Measurements from ENCODE around the gene FANCC. TPM values are rescaled to one million over a fixed set of nuclear protein-coding genes. Genes with fewer than 3 reads are reported as not detected.

The FANCC gene
- total RNA-seq, 1 donor from 2014 or later: 6.2 TPM

DNA sequence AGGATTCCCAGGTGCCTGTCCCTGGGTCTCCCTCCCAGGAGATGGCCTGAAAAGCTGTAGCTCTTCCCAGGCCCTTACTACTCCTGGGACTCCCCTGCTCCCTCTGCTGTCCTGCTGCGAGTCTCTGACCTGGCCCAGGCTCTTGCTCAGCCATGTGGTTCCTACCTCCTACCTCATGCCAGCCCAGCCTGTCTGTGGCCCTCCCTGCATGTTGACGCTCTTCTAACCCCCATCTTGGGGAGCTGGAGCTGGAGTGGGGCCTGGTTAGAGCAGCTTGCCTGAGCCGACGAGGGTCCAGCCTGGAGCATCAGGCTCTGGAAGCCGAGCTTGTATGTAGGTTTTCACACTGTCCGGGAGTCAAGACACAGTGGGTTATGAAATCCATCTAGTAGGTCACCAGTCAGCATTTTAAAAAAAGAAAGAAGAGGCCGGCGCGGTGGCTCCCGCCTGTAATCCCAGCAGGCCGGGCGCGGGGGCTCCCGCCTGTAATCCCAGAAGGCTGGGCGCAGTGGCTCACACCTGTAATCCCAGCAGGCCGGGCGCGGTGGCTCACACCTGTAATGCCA, 244.4 kb downstream of the FANCC start:
- peak; percentile 33 to 51 for DNase-seq (ENCODE audit: low read depth in 2 of 2)

DNA sequence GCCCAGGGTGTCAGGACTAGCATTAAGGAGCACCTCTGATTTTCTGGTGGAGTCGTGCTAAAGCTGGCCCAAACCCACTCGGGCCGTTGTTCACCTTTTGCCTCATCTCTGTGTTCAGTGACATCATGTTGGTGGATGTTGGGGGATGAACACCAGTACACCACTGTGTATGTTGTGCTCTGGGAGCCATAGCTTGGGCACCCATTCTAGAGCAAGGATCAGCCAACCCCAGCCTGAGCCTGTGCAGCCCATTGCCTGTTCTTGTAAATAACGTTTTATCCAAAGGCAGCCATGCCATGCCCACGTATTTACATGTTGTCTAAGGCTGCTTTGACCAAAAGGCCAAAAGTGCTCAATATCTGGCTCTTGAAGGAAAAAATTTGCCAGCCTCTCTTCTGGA, 245.6 kb downstream of the FANCC start:
- no peak for DNase-seq (ENCODE audit: low read depth in 2 of 2)

DNA sequence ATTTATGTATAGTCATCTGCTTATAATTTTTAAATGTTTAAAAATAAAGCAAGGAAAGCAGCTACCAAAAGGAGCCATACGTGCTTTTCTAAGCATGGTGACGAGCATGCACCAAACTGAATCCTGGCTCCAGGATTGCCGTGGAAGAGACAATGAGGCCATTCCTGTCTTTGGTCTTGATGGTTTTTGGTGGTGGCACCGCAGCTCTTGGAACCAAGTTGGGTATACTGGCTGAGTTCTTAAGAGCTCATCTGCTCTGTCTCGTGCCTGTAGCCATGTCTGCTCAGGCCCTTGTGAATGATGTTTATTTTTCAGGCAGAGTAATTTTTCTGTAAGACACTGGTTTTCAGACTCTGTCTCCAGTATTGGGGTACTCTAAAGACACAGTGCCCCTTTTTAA, 246.1 kb downstream of the FANCC start:
- no peak for DNase-seq (ENCODE audit: low read depth in 2 of 2)

DNA sequence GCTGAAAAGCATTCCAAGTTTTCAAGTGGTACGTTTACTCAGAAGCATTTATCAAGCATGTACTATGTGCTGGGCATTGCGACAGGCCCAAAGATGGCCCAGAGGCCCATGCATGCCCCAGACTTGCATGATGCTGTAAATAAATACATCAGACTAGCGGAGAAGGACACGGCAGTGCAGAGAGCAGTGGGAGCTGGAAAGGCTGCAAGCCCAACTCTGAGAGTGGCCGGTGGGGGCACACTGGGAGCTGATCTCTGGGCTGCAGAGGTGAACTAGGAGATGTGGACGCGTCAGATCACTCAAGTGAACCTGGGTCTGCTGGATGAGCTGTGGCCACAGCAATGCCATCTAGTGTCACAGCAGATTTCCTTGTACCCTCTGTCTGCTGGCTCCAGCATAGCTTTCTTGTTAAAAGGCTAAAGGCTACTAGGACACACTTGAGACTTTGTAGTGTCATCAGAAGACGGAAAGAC, 246.9 kb downstream of the FANCC start:
- DNase-seq (ENCODE audit: low read depth in 2 of 2): no peak

DNA sequence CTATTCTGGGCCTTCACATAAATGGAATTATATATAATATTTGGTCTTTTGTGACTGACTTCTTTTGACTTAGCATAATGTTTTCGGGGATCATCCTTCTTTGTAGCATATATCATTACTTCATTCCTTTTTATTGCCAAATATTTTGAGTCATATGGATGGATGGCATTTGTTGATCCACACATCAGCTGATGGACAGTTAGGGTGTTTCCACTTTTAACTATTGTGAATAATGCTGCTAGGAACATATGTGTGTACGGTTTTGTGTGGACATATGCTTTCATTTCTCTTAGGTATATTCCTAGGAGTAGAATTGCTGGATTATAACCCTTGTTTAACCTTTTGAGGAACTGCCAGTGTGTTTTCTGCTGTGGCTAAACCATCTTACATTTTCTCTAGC, 249.6 kb downstream of the FANCC start:
- no peak for DNase-seq (ENCODE audit: low read depth in 2 of 2)

DNA sequence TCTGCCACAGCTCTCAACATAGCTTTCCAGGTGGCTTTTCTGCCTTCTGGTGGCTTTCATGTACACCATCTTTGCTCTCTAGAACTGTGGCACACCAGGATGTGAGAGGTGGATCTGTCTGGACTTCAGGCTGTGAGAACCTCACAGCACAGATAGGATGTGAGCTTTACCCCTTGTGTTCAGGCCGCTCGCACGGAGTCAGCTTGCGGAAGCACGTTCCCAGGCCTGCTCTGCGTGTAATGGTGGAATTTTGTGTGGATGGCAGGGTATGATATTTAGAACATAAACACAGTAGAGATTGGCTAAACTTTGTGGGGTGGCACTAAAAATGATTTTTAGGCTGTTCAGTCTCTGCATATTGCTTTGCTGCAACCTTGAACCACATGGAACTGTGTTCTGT, 250.5 kb downstream of the FANCC start:
- DNase-seq (ENCODE audit: low read depth in 2 of 2): no peak

DNA sequence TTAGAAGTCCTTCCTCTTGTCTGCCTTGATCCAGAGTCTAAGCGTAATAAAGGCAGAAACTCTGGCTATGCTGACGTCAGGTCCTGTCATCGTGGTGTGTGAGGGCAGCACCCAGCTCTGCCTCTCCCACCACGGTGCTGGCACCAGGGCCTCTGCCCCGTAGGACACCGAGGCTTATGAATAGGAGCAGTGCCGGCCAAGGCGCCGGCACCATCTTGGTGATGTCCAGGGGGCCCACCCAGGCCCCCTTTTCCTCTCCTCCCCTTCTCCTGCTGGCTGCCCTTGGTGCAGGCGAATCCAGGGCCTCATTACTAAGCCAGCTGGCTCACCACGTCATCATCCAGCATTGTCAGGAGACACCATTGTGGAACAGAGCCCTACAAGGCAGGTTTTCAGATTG, 252.3 kb downstream of the FANCC start:
- no peak for DNase-seq (ENCODE audit: low read depth in 2 of 2)

DNA sequence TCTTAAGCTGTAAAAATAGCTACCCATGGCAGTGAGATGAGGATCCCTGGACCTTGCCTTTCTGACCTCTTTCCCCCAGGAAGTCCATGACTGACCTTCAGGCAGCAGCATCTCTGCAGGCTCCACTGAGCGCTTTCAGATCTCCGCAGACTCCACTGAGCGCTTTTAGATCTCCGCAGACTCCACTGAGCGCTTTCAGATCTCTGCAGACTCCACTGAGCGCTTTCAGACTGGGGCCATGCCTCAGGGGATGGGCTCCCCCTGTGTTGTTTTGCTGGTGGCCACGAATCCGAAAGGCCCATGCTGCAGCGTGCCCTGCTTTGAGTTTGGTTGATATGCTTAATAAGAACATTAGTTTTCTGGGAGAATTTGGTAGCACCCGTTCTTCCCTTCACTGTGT, 254.2 kb downstream of the FANCC start:
- no peak for DNase-seq (ENCODE audit: low read depth in 2 of 2)

DNA sequence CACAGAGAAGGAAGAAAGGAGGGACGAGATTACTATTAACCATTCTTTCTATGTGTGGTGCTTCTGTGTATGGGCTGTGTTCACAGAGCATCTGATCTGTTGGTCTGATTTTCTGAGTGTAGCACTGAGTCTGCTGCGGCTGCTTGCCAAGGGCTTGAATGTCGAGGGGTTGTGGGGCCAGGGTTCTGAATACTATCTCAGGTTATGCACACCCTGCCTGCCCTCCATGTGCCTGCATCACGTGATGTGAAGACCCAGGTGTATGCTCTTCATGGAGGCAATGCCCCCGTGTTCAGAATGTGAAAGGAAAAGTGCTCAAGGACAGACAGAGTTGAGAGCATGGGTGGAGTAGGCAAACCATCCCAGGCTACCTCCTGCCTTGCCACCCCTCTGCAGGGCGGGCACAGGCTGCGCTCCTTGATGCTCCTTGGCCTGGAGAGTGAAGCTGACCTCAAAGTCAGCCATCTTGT, 254.9 kb downstream of the FANCC start:
- DNase-seq (ENCODE audit: low read depth in 2 of 2): no peak

DNA sequence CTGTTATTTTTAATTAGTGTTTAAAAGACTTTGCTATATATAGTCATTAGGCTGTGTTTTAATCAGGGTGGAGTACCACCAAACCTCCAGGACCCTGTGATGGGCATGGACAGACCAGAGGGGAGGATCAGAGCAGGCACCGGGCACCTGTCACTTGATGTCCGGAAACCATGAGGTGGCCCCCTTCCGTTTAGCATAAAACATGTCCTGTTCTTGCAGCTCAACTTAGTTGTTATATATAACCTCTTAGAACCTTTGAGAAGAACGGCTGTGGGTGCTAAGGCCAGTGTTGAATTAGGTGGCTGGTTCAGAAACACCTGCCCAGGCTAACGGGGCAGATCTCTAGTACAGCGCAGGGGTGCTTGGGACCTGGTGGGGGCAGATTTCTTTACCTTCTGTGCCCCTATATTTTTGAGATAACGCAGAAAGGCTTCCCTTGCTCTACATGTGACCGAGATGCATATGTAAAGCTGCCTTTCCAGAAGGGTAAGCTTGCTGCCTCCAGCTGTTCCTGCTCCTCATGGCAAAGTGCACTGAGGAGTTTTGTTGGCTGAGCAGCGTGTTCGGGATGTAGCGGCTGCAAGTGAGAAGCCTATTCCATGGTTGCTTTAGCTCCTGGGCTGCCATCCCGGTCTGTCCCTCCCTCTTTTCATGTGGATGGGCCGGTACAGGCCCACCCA, 255.5 kb downstream of the FANCC start:
- DNase-seq (ENCODE audit: low read depth in 2 of 2): peak; percentile 21 to 46

DNA sequence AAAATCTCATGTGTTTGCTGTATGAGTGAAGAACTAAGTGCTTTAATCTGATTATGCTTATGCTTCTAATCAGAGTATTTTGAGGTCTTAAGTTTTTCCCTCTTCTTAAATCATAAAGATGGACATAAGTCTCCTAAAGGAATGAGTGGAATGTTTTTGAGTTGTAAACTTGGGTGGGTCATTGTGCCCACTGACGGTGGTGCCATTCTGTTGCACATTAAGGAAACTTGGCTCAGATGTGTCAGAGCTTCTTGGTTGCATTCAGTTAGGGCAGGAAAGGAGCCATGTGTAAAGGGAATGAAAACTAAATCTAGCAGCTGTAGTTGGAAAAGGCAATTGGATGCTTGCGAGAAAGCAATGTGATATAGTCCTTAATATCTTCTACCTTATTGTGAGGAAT, 256.6 kb downstream of the FANCC start:
- no peak for DNase-seq (ENCODE audit: low read depth in 2 of 2)

DNA sequence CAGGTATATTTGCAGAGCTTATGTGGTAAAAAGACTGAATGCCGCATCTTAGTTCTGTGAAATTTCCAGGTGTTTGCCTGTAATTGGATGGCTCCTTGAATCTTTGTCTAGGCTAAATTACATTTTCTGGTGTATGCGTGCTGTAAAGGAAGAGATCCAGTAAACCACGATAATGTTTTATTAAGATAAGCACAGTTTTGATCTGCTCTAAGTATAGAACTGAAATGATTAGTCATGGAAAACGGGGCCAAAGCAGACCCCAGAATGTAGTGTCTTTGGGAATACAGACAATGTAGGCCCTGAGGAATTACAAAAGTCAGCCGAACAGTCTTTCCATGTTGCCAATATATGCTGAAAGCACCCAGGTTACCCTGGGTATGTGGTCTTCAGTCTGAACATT, 257.3 kb downstream of the FANCC start:
- no peak for DNase-seq (ENCODE audit: low read depth in 2 of 2)

DNA sequence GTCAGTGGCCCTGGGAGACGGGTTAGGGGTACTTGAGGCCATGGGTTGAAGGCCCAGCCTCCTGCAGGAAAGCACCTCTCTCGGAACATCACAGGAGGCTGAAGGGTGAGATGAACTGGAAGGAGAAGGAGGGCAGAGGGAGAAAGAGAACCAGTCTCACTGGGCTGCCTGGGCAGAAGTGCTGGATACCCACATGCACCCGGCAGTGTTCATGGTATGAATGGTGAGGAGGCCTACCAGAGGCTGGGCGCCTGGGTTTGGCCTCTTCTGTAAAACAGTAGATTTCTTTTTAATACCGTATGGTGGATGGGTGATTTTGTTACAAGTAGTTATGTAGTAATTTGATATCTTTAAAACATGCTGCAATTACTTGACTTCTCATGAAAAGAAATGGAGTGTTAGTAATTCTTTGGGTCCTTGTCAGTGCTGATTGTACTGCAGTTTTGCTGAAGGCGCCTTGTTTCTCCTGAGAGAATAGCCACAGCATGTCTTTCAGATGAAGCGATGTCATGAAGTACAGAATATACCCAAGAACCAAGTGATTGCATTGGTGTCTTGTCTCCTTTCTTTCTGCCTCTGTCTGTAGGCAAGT, 258.6 kb downstream of the FANCC start:
- DNase-seq (ENCODE audit: low read depth in 2 of 2): no peak

DNA sequence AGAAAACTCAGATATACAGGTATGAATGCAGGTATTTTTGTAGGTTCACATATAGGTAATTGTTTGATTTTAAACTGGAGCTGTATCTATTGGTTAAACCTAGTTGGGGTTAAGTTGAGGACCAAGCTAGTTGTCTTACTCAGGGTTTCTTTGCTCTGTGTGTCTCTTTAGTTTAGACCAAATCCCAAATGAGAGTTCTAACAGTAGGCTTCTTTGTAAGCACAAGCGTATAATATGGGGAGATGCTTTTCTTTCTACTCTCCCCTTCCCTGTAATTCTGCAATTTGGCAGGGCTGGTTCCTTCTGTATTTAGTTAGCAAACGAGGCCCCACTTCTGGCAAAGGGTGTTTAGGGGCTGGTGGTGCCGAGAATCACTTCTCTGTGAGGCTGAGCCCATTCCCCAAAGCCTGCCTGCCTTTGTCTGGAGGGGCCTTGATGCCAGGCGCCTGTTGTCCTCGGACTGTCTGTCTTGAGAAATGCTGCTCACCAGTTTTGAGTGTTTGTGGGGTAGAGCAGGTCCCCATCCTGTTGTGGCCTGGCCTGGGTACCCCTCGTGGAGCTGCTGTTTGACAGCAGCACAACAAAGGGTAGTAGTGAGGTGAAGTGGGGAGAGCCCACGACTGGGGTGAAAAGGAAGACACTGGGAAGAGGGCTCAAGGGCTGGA, 259.3 kb downstream of the FANCC start:
- DNase-seq (ENCODE audit: low read depth in 2 of 2): no peak

DNA sequence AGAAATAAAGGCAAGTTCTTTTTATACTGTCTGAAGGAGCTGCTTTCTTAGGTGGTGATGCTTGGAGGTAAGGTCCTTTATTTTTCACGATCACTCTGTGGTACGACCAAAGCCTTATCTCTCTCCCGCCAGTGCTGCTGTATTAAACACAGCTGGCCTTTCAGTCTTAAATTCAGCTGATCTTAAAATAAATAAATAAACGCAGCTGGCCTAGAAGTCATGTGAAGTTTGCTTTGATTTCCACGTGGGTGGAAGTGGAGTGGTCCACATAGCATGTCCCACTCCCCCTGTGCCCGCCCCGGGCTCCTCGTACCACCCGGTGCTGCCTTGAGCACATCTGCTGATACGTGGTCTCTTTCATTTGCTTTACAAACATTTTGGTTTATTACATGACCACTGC, 260.4 kb downstream of the FANCC start:
- no peak for DNase-seq (ENCODE audit: low read depth in 2 of 2)

DNA sequence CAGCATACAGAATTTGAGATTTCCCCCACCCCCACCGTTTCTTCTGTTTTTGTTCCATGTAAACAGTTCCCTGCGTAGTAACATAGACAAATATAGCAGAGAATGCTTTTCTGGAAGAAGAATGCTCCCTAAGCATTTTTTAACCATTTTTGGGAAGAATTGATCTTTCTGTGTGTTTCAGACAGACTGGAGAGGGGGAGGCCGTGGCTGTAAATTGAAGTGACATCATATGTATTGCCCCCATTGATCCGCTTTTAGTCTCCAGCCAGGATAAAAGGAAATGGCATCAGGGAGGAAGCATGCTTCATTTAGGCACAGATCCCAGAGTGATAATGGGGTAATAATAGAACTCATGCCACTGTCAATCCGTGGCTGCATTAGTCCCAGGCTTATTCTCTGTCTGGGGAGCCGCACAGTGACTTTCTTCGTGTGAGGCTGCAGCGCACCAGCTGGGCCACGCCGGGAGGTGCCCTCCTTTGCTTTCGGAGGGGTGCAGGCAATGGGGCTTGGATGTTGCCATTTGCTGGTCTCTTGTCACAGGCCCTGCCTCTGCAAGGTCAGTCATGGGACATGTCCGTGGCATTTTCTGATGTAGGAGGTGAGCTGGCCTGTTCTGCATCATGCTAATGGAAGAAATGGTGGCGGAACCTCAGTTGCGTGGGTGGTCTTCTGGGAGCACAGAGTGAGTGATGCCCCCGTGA, 261.5 kb downstream of the FANCC start:
- DNase-seq (ENCODE audit: low read depth in 2 of 2): peak; percentile 71 to 81

DNA sequence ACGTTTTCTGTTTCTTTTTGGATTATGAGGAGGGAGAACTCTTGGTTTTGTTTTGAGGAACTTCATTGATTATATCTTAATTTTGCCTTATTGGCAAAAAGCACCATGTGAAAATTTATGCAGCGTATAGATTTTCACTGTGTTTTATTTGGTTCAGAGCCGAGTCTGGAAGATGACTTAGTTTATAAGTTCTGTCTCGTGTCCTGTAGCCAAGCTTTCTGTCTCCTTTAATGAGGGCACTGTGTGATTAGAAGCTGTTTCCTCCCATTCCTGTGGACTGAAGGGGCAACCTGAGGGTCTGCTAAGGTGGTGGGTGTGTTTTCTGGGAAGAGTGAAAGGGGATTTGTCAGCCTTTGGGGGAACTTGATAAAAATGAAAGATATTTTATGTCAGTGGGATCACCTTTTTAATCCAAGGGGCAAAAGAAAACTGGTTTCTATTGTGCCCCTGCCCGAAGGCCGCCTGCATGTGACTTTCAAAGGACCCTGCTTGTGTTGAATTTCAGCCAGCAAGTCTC, 262.1 kb downstream of the FANCC start:
- peak in 1 of 2 donors; percentile 25 for DNase-seq (ENCODE audit: low read depth in 2 of 2)

DNA sequence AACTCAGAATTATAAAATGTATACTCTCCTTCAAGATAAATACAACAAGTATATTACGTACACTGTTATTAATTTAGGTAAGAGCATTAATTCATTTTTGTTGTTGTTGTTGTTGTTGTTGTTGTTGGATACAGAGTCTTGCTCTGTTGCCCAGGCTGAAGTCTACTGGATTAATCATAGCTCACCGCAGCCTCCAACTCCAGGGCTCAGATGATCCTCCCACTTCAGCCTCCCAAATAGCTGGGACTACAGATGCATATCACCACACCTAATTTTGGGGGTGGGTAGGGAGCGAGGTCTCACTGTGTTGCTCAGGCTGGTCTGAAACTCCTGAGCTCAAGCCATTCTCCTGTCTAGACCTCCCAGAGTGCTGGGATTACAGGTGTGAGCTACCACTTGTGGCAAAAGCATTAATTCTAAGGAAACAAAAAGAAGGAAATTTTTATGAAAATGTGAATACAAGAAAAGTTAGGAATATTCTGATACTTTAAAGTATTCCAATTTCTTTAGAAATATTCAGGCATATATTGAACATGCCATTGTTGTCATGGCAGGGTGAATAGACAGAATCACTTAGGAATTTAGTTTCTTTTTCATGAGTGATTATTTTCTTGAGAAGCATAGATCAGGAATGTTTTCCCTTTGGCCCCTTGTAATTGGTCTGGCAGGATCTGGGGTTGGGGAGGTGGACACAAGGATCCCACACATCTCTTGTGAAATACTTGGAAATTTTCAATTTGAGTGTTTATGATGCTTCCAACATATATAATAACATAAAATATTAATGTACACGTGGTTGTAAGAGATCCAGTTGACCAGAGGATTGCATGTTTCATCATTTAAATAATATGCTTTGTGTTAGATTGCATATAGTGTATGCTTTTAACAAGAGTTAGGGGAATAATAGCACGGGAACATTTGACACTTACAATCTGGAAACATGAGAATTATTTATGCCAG, 263.6 kb downstream of the FANCC start:
- no peak for DNase-seq (ENCODE audit: low read depth in 2 of 2)

DNA sequence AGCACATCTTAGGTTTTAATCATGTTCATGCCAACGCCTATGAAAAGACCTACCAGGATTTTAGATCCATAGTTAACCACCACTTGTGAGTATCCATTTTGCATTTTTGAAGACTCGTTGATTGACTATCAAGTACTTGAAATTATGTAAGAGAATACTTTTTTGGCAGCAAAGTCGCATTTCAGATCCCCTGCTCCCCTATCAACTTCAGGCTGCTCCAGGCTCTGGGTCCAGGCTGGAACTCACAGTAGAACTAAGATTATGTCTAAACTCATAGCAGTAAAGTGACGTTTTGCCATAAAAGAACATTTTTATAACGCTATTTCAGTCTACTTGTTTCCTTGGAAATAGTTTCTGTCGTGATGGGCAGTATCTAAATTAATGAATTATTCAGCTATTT, 267.7 kb downstream of the FANCC start:
- DNase-seq (ENCODE audit: low read depth in 2 of 2): no peak
